Astrocyte (in vitro differentiated cells and primary cell): ENCODE results near the gene TFB1M. TPM values are rescaled to one million over a fixed set of nuclear protein-coding genes. Genes with fewer than 3 reads are reported as not detected.

Experiments
- DNase-seq: peaks from one replicate; pipeline ENCODE4 v3.0.0-alpha.2; 2010; ENCODE audit warnings: low read depth
- FAIRE-seq: peaks from 2 replicates; lab custom pipeline; 2011; peaks lifted over from hg19 to GRCh38; lab: Jason Lieb, UNC
- H2AFZ ChIP-seq: 2 replicates; pipeline ENCODE4 v1.6.0; 2012; ENCODE audit warnings: low read depth, low read length, inconsistent platforms
- H3K27ac ChIP-seq: 2 replicates; pipeline ENCODE4 v1.5.1; 2011; ENCODE audit warnings: low read depth, low read length, inconsistent platforms
- H3K27me3 ChIP-seq: 2 replicates; pipeline ENCODE4 v1.6.0; 2011; ENCODE audit warnings: low read length, inconsistent platforms; ENCODE audit not compliant: insufficient read depth
- H3K36me3 ChIP-seq: 2 replicates; pipeline ENCODE4 v1.5.1; 2011; ENCODE audit warnings: low read length, inconsistent platforms; ENCODE audit not compliant: insufficient read depth
- H3K4me1 ChIP-seq: 2 replicates; pipeline ENCODE4 v1.5.1; 2011; ENCODE audit warnings: low read length, inconsistent platforms; ENCODE audit not compliant: insufficient read depth
- H3K4me2 ChIP-seq: 2 replicates; pipeline ENCODE4 v1.6.0; 2012; ENCODE audit warnings: low read length, inconsistent platforms
- H3K4me3 ChIP-seq: 2 replicates; pipeline ENCODE4 v1.5.1; 2011; ENCODE audit warnings: low read depth, mild to moderate bottlenecking, low read length, inconsistent platforms; ENCODE audit not compliant: insufficient read depth
- H3K79me2 ChIP-seq: 2 replicates; pipeline ENCODE4 v1.6.0; 2012; ENCODE audit warnings: mild to moderate bottlenecking, low read length, inconsistent platforms; ENCODE audit not compliant: insufficient read depth
- H3K9ac ChIP-seq: 2 replicates; pipeline ENCODE4 v1.6.0; 2012; ENCODE audit warnings: mild to moderate bottlenecking, low read length, inconsistent platforms
- H3K9me3 ChIP-seq: 2 replicates; pipeline ENCODE4 v1.5.1; 2012; ENCODE audit warnings: low read depth, mild to moderate bottlenecking, low read length, inconsistent platforms; ENCODE audit not compliant: insufficient read depth
- H4K20me1 ChIP-seq: 2 replicates; pipeline ENCODE4 v1.6.0; 2012; ENCODE audit warnings: low read length, inconsistent platforms; ENCODE audit not compliant: insufficient read depth
- H3K27ac Mint-ChIP-seq: one replicate; pipeline ENCODE4 v1.8.0; 2021; ENCODE audit warnings: mild to moderate bottlenecking, mixed read lengths; ENCODE audit not compliant: unreplicated experiment
- H3K27me3 Mint-ChIP-seq: one replicate; pipeline ENCODE4 v1.8.0; 2021; ENCODE audit warnings: low read depth, mixed read lengths; ENCODE audit not compliant: unreplicated experiment
- H3K36me3 Mint-ChIP-seq: one replicate; pipeline ENCODE4 v1.8.0; 2021; ENCODE audit warnings: low read depth, mixed read lengths; ENCODE audit not compliant: unreplicated experiment
- H3K4me1 Mint-ChIP-seq: one replicate; pipeline ENCODE4 v1.8.0; 2021; ENCODE audit warnings: low read depth, mixed read lengths; ENCODE audit not compliant: unreplicated experiment
- H3K4me3 Mint-ChIP-seq: one replicate; pipeline ENCODE4 v1.8.0; 2021; ENCODE audit warnings: mild to moderate bottlenecking, moderate library complexity, mixed read lengths; ENCODE audit not compliant: unreplicated experiment
- H3K9me3 Mint-ChIP-seq: one replicate; pipeline ENCODE4 v1.8.0; 2021; ENCODE audit warnings: mild to moderate bottlenecking, mixed read lengths; ENCODE audit not compliant: unreplicated experiment
- EZH2 ChIP-seq: IDR thresholded peaks from 2 replicates; pipeline ENCODE4 v1.6.1; 2012; ENCODE audit warnings: mild to moderate bottlenecking, low read length, inconsistent platforms; ENCODE audit not compliant: insufficient read depth
- total RNA-seq: library from RNA; stranded (reverse); gene quantifications from 2 replicates; pipeline ENCODE4 v1.2.1, GENCODE V29; 2021
- TF ChIP-seq, protein P1 (sequence below): IDR thresholded peaks from 2 replicates; pipeline ENCODE4 v1.5.1; 2011; ENCODE audit warnings: low read depth, mild to moderate bottlenecking, inconsistent platforms, low read length, moderate library complexity; ENCODE audit not compliant: insufficient read depth

Gene TFB1M
- total RNA-seq, 1 donor from 2014 or later, result 24.1 TPM

DNA sequence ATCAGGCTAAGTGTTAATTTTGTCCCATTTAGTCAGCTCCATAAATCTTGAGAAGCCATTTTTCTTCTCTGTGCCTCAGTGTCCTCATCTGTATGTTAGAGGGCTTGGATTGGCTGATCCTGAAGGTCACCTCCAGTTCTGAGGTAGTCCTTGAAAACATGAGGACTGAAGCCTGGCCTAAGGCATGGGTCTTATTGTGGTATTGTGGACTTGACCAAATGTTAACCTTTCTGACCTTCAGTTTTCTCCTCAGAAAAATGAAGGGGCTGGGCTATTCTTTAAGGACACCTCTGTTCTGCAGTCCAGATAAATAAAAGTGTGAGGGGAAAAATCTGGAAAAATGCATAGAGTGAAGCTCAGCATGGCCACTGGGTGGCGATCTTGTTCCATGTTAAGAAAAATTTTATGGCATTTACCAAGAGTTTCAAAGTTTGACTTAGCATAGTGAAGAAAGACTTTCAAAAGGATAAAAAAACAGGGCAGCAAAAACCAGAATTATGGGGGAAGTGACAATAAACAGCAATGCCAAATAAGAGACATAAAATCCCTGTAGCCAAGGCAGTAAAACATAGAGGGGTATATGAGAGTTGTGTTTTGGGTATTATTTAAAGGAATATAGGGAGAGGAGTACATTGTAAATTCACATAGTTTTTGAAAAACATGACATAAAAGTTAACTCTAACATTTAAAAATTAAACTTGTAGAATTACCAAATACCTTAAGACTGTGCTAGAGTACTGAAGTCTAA lies 13.2 kb upstream of the TFB1M start:
- no peaks in the 10 kb centered on the region for H3K79me2 ChIP-seq
- H4K20me1 ChIP-seq, result no peaks in the 10 kb centered on the region
- no peak overlapping the region for H3K9ac ChIP-seq
- no peak overlapping the region for H3K4me3 Mint-ChIP-seq
- TF ChIP-seq, protein P1, sequence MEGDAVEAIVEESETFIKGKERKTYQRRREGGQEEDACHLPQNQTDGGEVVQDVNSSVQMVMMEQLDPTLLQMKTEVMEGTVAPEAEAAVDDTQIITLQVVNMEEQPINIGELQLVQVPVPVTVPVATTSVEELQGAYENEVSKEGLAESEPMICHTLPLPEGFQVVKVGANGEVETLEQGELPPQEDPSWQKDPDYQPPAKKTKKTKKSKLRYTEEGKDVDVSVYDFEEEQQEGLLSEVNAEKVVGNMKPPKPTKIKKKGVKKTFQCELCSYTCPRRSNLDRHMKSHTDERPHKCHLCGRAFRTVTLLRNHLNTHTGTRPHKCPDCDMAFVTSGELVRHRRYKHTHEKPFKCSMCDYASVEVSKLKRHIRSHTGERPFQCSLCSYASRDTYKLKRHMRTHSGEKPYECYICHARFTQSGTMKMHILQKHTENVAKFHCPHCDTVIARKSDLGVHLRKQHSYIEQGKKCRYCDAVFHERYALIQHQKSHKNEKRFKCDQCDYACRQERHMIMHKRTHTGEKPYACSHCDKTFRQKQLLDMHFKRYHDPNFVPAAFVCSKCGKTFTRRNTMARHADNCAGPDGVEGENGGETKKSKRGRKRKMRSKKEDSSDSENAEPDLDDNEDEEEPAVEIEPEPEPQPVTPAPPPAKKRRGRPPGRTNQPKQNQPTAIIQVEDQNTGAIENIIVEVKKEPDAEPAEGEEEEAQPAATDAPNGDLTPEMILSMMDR, result peak; percentile 93
- TF ChIP-seq EZH2, result no peak
- no peaks in the 10 kb centered on the region for H3K27me3 ChIP-seq
- no peak overlapping the region for H3K4me2 ChIP-seq
- DNase-seq, result peak; percentile 39
- H2AFZ ChIP-seq, result no peak overlapping the region
- no peaks in the 10 kb centered on the region for H3K36me3 ChIP-seq
- no peak overlapping the region for H3K27ac ChIP-seq
- H3K9me3 Mint-ChIP-seq, result no peaks in the 10 kb centered on the region
- no peaks in the 10 kb centered on the region for H3K4me1 ChIP-seq
- H3K4me1 Mint-ChIP-seq, result peaks cover 9% of the 10 kb centered on the region
- H3K27ac Mint-ChIP-seq, result peak overlapping the region; percentile 41
- no peaks in the 10 kb centered on the region for H3K27me3 Mint-ChIP-seq
- peak; percentile 90 for FAIRE-seq
- H3K9me3 ChIP-seq, result no peaks in the 10 kb centered on the region
- no peaks in the 10 kb centered on the region for H3K36me3 Mint-ChIP-seq
- H3K4me3 ChIP-seq, result no peak overlapping the region

DNA sequence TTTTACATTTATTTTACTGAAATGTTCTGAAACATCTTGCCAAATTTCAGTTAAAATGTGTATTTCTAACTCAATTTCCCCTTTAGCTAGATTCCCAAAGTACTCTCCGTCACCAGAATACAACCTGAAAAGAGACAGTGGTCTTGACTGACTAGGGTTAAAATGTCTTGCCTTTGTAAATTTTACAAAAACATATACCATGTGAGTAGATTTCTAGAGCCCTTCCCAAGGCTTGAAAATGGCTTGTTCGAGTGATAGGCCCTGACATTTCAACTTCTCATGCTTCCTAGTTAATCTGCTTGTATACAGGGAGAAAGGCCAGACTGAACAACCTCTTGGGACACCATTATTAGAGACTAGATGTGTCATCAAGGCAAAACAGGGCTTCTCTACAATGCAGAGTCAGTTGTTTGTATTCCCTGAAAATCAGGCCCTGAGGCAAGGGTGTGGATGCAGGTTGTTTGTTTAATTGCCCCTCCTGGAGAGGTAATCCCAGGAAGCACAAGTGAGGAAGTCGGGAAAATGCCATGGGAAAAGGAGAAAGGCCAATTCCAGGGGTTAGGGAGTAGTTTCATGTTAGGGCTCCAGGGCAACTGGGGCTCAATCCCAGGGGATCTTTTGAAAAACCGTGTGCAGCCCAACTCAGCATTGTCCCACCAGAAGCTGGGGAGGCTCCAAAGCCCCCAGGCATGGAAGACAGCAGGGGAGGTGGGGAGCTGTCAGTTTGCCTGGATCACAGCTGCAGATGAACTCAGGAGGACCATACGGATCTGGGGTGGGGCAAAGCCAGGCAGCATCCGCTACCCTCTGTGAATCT lies 11.6 kb upstream of the TFB1M start:
- TF ChIP-seq, protein P1, result no peak
- no peak for TF ChIP-seq EZH2
- Histone ChIP-seq H3K27ac (no peak overlapping the region), H2AFZ (no peak overlapping the region), H3K36me3 (no peaks in the 10 kb centered on the region), H3K4me3 (no peak overlapping the region), H3K9me3 (no peaks in the 10 kb centered on the region), H3K4me1 (no peaks in the 10 kb centered on the region), H3K4me2 (no peak overlapping the region), H3K79me2 (no peaks in the 10 kb centered on the region), H4K20me1 (no peaks in the 10 kb centered on the region), H3K27me3 (no peaks in the 10 kb centered on the region), H3K9ac (no peak overlapping the region)
- no peak for DNase-seq
- H3K9me3 Mint-ChIP-seq, result no peaks in the 10 kb centered on the region
- H3K4me1 Mint-ChIP-seq, result peaks cover 9% of the 10 kb centered on the region
- no peak overlapping the region for H3K4me3 Mint-ChIP-seq
- no peaks in the 10 kb centered on the region for H3K36me3 Mint-ChIP-seq
- no peak for FAIRE-seq
- no peaks in the 10 kb centered on the region for H3K27me3 Mint-ChIP-seq
- H3K27ac Mint-ChIP-seq, result no peak overlapping the region
